Right atrium auricular region (tissue), 2 donors: ENCODE measurements around the gene PSTPIP2. TPM values are rescaled to one million over a fixed set of nuclear protein-coding genes. Genes with fewer than 3 reads are reported as not detected.
A peak's percentile ranks its signal among the peaks of the same experiment; 100 is the strongest.

Experiments used
- DNase-seq: peaks from one replicate; pipeline ENCODE4 v3.0.0-alpha.2; 2019; ENCODE audit warnings: low spot score
- H3K27ac ChIP-seq, 2 donors: fragments of 200-600 bp; sonication (generic); 1 replicate in 1 of 2; 2 replicates in 1 of 2; pipeline ENCODE4 v1.5.1; 2016 to 2019
- H3K27me3 ChIP-seq, 2 donors: fragments of 200-600 bp; sonication (generic); one replicate each; pipeline versions ENCODE4 v1.5.1 to v1.6.0; 2017 to 2019
- H3K36me3 ChIP-seq: fragments of 200-600 bp; sonication (generic); one replicate; pipeline ENCODE4 v1.5.1; 2016
- H3K4me1 ChIP-seq, 2 donors: fragments of 200-600 bp; sonication (generic); one replicate each; pipeline versions ENCODE4 v1.5.1 to v1.6.0; 2017 to 2019
- H3K4me3 ChIP-seq, 2 donors: fragments of 200-600 bp; sonication (generic); 1 replicate in 1 of 2; 2 replicates in 1 of 2; pipeline ENCODE4 v1.5.1; 2017 to 2019; ENCODE audit warnings: mild to moderate bottlenecking in 1 of 2, moderate library complexity in 1 of 2
- H3K9me3 ChIP-seq, 2 donors: fragments of 200-600 bp; sonication (generic); one replicate each; pipeline ENCODE4 v1.5.1; 2019
- total RNA-seq, 2 donors: library from RNA; depleted of rRNA; stranded (reverse); fragments of >200 nt; gene quantifications; one replicate each; pipeline ENCODE4 v1.1.0, GENCODE V29; 2016
- TF ChIP-seq, protein P1 (sequence below), 2 donors: fragments of 200-600 bp; sonication (generic); IDR thresholded peaks; one replicate each; pipeline ENCODE4 v1.5.1; 2019; ENCODE audit warnings: antibody characterized with exemption in 2 of 2

PSTPIP2 gene
- total RNA-seq, 2 donors from 2014 or later, result 3.4 to 3.9 TPM

- TF ChIP-seq, protein P1, sequence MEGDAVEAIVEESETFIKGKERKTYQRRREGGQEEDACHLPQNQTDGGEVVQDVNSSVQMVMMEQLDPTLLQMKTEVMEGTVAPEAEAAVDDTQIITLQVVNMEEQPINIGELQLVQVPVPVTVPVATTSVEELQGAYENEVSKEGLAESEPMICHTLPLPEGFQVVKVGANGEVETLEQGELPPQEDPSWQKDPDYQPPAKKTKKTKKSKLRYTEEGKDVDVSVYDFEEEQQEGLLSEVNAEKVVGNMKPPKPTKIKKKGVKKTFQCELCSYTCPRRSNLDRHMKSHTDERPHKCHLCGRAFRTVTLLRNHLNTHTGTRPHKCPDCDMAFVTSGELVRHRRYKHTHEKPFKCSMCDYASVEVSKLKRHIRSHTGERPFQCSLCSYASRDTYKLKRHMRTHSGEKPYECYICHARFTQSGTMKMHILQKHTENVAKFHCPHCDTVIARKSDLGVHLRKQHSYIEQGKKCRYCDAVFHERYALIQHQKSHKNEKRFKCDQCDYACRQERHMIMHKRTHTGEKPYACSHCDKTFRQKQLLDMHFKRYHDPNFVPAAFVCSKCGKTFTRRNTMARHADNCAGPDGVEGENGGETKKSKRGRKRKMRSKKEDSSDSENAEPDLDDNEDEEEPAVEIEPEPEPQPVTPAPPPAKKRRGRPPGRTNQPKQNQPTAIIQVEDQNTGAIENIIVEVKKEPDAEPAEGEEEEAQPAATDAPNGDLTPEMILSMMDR (IDR thresholded peaks at IDR 0.05), result no peak
- peak overlapping the region in 1 of 2 donors; percentile 4 for H3K27ac ChIP-seq
Observed at GRCh38 chr18:45945669-45946068, 126.4 kb downstream of the PSTPIP2 start.

GRCh38 chr18:45940724-45941123 lies 131.3 kb downstream of the PSTPIP2 start:
- no peaks in the 10 kb centered on the region for H3K9me3 ChIP-seq
- TF ChIP-seq, protein P1 (IDR thresholded peaks at IDR 0.05), result no peak

More at GRCh38 chr18:45945669-45946068, 126.4 kb downstream of the PSTPIP2 start:
- no peak for DNase-seq
- no peak overlapping the region for H3K4me3 ChIP-seq
- no peaks in the 10 kb centered on the region for H3K9me3 ChIP-seq
- no peaks in the 10 kb centered on the region for H3K4me1 ChIP-seq
- no peaks in the 10 kb centered on the region for H3K27me3 ChIP-seq
- H3K36me3 ChIP-seq, result peaks cover 91% of the 10 kb centered on the region

GRCh38 chr18:45939236-45939635 lies 132.8 kb downstream of the PSTPIP2 start:
- H3K36me3 ChIP-seq, result peaks cover 76% of the 10 kb centered on the region

More at GRCh38 chr18:45940724-45941123, 131.3 kb downstream of the PSTPIP2 start:
- H3K4me1 ChIP-seq, result no peaks in the 10 kb centered on the region
- peaks cover 87% of the 10 kb centered on the region for H3K36me3 ChIP-seq
- no peaks in the 10 kb centered on the region for H3K27me3 ChIP-seq
- no peak overlapping the region for H3K27ac ChIP-seq
- no peak overlapping the region for H3K4me3 ChIP-seq
- no peak for DNase-seq

DNA sequence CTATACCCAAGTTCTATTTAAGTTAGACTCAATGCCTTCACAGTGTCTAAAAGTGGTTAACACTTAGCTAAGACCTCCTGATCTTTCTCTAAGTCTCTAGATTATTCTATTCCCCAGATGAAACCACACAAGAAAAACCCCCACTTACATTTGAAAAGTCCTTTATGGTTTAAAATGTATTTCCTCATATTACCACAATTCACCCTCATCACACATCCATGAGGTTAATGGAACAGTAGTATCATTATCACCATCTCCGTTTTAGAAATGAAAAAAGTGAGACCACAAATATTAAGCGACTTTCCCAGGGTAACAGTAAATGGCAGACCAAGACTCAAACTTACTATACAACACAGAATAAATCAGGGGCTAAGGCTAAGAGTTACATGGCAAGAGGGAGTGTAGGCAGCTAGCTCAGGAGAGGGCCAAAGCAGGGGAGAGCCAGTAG lies 133.5 kb downstream of the PSTPIP2 start:
- Histone ChIP-seq H3K4me3 (no peak overlapping the region), H3K9me3 (no peaks in the 10 kb centered on the region), H3K36me3 (peaks cover 71% of the 10 kb centered on the region), H3K27me3 (no peaks in the 10 kb centered on the region), H3K27ac (no peak overlapping the region), H3K4me1 (no peaks in the 10 kb centered on the region)
- TF ChIP-seq, protein P1 (IDR thresholded peaks at IDR 0.05), result no peak
- DNase-seq, result no peak

More at GRCh38 chr18:45939236-45939635, 132.8 kb downstream of the PSTPIP2 start:
- Histone ChIP-seq H3K4me3 (no peak overlapping the region), H3K27ac (no peak overlapping the region), H3K4me1 (no peaks in the 10 kb centered on the region), H3K27me3 (no peaks in the 10 kb centered on the region), H3K9me3 (no peaks in the 10 kb centered on the region)
- no peak for DNase-seq
- TF ChIP-seq, protein P1 (IDR thresholded peaks at IDR 0.05), result no peak

GRCh38 chr18:45935591-45936335 lies 136.3 kb downstream of the PSTPIP2 start:
- H3K4me1 ChIP-seq, result no peaks in the 10 kb centered on the region
- H3K36me3 ChIP-seq, result peaks cover 55% of the 10 kb centered on the region
- no peaks in the 10 kb centered on the region for H3K27me3 ChIP-seq
- no peaks in the 10 kb centered on the region for H3K9me3 ChIP-seq
- TF ChIP-seq, protein P1 (IDR thresholded peaks at IDR 0.05), result no peak
- no peak overlapping the region for H3K27ac ChIP-seq
- H3K4me3 ChIP-seq, result no peak overlapping the region
- no peak for DNase-seq

Other genes with a start within 250 kb of the PSTPIP2 start
- gene SIGLEC15, start 246.6 kb downstream of the PSTPIP2 start, total RNA-seq, result 1 to 10 TPM in 1 of 2 donors, not detected in 1; 1.9 TPM
- 10 to 100 TPM; 25.3 to 33.6 TPM for gene EPG5, start 104.9 kb downstream of the PSTPIP2 start, total RNA-seq
- 1,000 to 10,000 TPM in 1 of 2 donors, 100 to 1,000 TPM in 1; 785 to 1,543 TPM for gene ATP5F1A, start 26.0 kb upstream of the PSTPIP2 start, total RNA-seq
- gene HAUS1, start 32.1 kb upstream of the PSTPIP2 start, total RNA-seq, result 10 to 100 TPM; 12.5 to 16.8 TPM